ENCODE measurements around the gene CDH9.

DNA sequence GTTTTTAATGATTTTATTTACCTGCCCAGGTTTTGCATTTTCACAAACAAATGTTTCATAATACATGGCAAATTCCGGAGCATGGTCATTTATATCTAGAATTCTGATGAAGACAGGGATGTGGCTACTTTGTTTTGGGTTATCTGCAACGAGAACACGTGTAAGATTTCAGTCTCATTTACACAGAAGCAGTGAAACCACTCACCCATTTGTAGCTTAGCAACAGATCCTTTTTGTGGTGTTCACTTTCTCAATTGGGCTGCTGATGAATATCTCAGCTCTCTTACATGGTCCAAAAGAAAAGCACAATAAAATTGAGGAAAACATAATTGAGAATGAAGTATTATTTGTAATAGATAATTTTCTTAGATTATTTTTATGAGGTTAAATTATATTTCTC is 148.6 kb downstream of the CDH9 start:
- TF ChIP-seq, protein P1, sequence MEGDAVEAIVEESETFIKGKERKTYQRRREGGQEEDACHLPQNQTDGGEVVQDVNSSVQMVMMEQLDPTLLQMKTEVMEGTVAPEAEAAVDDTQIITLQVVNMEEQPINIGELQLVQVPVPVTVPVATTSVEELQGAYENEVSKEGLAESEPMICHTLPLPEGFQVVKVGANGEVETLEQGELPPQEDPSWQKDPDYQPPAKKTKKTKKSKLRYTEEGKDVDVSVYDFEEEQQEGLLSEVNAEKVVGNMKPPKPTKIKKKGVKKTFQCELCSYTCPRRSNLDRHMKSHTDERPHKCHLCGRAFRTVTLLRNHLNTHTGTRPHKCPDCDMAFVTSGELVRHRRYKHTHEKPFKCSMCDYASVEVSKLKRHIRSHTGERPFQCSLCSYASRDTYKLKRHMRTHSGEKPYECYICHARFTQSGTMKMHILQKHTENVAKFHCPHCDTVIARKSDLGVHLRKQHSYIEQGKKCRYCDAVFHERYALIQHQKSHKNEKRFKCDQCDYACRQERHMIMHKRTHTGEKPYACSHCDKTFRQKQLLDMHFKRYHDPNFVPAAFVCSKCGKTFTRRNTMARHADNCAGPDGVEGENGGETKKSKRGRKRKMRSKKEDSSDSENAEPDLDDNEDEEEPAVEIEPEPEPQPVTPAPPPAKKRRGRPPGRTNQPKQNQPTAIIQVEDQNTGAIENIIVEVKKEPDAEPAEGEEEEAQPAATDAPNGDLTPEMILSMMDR (IDR thresholded peaks at IDR 0.05), result no peak
- TF ChIP-seq POLR2A (IDR thresholded peaks at IDR 0.05), result no peak
